ENCODE measurements around the gene CAPN15.
"Not testable (repeated sequence)": the region's sequence is repeated elsewhere in the genome, so short reads cannot be mapped to it uniquely, and the experiment has no call there.

CAPN15 gene

GRCh38 chr16:527015-527903, at the start of gene CAPN15:
Gene CAPN15, plus strand, starts transcription at chr16:527712. Its CDS starts 19,127 bp downstream, at chr16:546839.
- DNase-seq, result peak; percentile 70

DNA sequence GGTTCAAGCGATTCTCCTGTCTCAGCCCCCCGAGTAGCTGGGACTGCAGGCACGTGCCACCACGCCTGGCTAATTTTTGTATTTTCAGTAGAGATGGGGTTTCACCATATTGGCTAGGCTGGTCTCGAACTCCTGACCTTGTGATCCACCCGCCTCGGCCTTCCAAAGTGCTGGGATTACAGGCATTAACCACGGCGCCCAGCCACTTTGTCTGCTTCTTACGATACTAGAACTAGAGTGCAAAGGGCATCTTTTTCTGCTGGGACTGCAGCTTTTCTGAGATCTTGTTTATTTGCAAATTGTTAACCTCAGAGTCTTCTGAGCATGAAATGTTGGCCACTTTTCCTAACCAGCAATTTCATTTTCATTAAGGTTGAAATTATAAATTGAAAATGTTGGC, 49.2 kb upstream of the CAPN15 start:
- DNase-seq, result not testable (repeated sequence)

- no peak for DNase-seq
Observed at GRCh38 chr16:482468-483185, 44.9 kb upstream of the CAPN15 start.

- no peak for DNase-seq
Observed at GRCh38 chr16:483341-484075, 44.0 kb upstream of the CAPN15 start.

- no peak for DNase-seq
Observed at GRCh38 chr16:489606-490005, 37.9 kb upstream of the CAPN15 start.

DNA sequence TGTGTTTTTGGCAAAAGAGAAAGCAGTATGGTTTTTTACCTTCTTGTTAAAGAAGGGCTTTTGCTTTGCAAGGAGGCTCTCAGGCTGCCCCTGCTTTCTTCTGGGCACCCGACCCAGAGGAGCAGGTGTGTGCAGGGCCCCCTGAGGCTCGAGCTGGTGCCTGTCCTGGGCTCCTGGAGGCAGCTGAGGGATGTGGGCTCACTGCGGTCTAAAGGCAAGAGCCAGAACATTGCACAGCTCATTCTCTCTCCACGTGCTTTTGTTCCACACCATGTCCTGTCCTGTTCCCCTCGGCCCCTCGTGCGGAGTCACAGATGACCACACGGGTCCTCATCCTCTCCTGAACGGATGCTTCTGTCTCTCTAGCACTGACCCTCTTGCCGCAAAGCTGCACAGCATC, 36.7 kb upstream of the CAPN15 start:
- no peak for DNase-seq

- no peak for DNase-seq
Observed at GRCh38 chr16:491220-491919, 36.1 kb upstream of the CAPN15 start.

- no peak for DNase-seq
Observed at GRCh38 chr16:492211-492875, 35.2 kb upstream of the CAPN15 start.

DNA sequence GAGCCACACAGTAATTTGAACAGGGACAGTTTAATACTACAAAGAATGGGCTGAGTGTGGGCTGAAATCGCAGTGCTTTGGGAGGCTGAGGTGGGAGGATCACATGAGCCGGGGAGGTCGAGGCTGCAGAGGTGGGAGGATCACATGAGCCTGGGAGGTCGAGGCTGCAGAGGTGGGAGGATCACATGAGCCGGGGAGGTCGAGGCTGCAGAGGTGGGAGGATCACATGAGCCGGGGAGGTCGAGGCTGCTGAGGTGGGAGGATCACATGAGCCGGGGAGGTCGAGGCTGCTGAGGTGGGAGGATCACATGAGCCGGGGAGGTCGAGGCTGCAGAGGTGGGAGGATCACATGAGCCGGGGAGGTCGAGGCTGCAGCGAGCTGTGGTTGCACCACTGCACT, 32.8 kb upstream of the CAPN15 start:
- not testable (repeated sequence) for DNase-seq

DNA sequence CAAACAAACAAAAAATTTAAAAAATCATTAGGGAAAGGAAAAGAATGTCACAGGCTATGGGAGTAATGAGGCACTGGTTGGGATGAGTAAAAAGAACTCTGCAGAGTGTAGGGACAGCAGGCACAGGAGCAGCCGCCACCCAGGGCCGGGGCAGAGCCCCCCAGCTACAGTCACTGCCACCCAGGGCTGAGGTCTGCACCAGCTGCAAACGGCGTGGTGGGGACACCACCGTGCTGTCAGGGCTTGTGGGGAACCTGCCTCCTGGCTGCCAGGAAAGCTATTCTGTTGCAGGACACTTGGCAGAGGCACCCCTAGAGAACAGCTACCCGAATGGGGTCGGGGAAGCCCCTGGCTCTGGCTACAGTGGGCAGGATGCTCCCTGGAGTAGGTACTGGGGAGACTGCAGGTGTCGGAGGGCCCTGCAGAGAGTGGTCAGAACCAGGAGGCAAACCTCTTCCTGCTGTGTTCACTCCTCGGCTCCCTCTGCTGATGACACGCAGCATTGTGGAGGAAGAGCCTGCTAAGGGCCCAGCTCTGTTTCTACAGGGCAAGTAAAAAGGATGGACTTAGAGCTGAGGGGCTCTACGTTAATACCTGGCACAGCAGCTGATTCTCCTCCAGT, 32.3 kb upstream of the CAPN15 start:
- no peak for DNase-seq

DNA sequence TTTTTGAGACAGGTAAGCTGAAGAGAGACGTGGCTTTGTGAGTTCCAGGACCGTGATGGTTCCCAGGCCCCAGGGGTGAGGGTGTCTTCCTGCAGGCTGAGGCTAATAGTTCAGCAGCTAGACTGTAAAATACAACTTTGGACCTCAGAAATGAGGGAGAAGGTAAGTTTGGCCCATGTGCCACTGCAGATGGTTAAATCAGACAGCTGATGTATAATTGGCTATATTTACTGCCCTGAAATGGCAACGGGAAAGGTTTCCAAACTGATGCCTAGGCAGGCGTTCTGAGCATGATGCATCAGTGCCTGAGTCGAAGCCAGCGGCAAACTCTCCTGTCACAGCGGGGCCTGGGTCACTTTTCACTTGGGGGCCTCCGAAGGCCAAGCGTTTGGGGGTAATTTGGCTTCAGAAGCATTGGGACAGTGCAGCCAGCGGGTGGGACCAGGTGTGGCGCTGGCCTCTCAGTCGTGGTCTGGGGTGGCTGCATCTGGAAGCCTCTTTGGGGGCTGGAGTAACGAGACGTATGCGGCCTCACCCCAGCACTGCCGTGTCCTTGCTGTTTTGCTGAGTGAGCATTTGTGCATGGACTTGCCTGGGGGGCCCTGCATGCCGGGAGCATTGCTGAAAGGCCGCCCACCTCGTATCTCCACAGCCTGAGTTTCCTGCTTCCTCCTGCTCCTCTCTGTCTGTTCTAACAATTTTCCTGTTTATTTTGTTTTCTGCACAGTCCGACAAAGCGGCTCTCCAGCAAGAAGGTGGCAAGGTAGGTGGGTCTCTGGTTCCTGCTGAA, 31.2 kb upstream of the CAPN15 start:
- DNase-seq, result no peak

DNA sequence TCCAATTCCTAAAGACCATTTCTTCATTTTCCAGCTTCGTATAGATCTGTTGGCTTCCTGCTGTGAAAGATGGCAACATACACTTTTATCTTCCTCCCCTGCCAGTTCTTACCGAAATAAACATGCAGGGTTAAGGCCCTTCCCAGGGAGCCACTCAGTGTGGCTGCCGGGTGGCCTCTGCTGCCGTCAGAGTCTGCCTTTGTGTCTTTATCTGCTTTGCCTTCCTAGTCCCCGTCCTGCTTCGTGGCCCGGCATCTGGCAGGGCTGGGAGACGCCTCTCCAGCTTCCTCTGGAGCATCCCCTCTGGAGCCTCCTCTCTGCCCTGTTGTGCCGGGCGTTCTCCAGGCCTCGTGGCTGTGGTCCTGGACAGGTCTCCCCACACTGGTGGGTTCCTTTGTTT, 30.3 kb upstream of the CAPN15 start:
- DNase-seq, result no peak

DNA sequence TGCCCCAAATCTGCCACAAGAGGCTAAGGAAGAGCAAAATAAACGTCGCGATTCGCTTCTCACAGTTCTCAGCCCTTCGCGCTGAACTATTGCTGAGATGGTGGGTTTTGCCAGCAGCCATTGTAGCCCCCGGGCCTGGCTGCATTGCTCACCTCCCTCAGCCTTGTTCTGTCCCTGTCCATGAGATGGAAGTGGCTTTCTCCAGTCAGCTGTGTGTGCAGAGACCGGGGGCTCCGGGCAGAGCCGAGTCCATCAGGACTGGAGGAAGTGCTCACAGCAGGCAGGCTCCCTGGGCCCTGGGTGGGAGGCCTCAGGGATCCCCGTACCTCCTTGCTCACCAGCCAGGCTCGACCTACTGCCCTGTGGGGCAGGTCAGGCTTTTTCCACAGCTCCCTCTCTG, 27.6 kb upstream of the CAPN15 start:
- no peak for DNase-seq

DNA sequence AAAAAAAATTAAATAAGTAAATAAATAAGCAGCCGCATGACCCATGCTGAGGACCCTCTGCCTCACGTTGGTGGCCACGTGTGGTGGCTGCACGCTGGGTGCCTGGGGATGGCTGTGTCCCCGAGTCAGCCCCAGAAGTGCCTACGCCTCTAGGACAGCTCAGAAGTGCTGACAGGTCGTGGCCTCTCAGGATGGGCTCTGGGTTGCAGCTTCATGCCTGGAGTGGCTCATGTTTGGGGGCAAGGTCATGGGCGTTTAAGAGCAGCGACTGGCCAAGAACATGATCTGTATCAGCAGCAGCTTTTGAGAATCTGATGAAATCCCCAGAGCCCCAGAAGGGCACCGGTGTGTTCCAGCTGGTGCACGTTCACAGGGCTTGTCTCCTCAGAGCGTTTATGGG, 26.8 kb upstream of the CAPN15 start:
- DNase-seq, result no peak

- no peak for DNase-seq
Observed at GRCh38 chr16:502179-502943, 25.2 kb upstream of the CAPN15 start.

GRCh38 chr16:503150-504071, 24.1 kb upstream of the CAPN15 start:
- no peak for DNase-seq

DNA sequence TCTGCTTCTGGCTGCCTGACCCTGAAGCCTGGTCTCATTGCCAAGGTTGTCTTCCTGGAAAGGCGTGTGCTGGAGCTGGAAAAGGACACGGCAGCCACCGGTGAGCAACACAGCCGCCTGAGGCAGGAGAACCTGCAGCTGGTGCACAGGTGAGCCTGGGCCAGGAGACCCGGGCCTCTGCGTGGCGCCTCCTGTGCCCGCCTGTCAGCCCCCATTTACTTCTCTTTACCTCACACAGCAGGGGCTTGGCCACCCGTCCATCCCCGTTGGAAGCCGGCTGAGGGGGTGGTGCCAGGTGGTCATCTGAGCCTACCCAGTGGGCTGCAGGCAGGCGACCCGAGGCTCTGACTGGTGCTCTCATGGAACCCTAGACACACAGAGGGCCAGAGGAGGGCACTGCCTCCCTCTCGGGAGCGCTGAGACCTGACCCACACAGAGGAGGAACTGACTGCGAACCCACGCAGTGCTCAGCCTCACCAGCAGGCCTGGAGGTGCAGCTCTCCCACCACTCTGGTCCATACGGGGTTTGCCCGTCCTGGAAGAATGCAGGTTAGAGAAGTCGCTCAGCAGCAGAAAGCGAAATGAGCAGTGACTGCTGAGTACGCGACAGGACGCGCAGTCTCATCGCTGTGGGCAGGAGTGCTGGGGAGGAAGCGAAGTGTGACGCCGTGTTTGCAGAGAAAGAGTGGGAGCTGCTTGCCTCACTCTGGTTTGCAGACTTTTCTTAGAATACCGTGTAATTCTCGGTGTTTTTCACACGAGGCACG, 21.9 kb upstream of the CAPN15 start:
- no peak for DNase-seq

DNA sequence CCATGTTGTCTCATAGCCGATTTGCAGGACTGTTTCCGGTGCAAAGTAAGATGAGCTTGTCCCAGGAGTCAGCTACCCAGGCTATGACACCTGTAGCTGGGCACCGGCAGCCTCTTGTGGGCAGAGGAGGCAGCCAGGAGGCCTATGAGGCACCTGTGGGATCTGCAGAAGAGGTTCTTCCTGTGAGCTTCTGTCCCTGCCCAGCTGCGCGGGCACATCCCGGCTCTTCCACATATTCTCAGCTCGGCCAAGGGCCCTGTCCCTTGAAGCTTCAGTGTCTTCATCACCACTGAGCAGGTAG, 21.3 kb upstream of the CAPN15 start:
- no peak for DNase-seq

Measured in NCI-H446 treated with DMSO at 0.1 percent for 48 hours (cell line).